Duodenal mucosa (tissue), 2 donors: Measurements from ENCODE around the gene AQP9.

Experiments used
- H3K27ac ChIP-seq: one replicate; pipeline ENCODE4 v1.7.0; 2013; ENCODE audit warnings: low read depth, low read length
- H3K27me3 ChIP-seq, 2 donors: one replicate each; pipeline ENCODE4 v1.7.0; 2013; ENCODE audit warnings: low read length in 2 of 2, control low read depth in 1 of 2; ENCODE audit not compliant: insufficient read depth in 2 of 2, control insufficient read depth in 1 of 2
- H3K36me3 ChIP-seq, 2 donors: one replicate each; pipeline ENCODE4 v1.7.0; 2013; ENCODE audit warnings: low read length in 2 of 2, control low read depth in 1 of 2; ENCODE audit not compliant: insufficient read depth in 2 of 2, control insufficient read depth in 1 of 2
- H3K4me1 ChIP-seq, 2 donors: one replicate each; pipeline ENCODE4 v1.7.0; 2013; ENCODE audit warnings: low read length in 2 of 2, control low read depth in 1 of 2; ENCODE audit not compliant: insufficient read depth in 2 of 2, control insufficient read depth in 1 of 2
- H3K4me3 ChIP-seq, 2 donors: one replicate each; pipeline ENCODE4 v1.7.0; 2013; ENCODE audit warnings: low read length in 2 of 2, low read depth in 1 of 2
- H3K9ac ChIP-seq, 2 donors: one replicate each; pipeline ENCODE4 v1.7.0; 2013; ENCODE audit warnings: low read length in 2 of 2, low read depth in 1 of 2
- H3K9me3 ChIP-seq, 2 donors: one replicate each; pipeline ENCODE4 v1.7.0; 2013; ENCODE audit warnings: low read length in 2 of 2, control low read depth in 1 of 2; ENCODE audit not compliant: control insufficient read depth in 1 of 2

The AQP9 gene

DNA sequence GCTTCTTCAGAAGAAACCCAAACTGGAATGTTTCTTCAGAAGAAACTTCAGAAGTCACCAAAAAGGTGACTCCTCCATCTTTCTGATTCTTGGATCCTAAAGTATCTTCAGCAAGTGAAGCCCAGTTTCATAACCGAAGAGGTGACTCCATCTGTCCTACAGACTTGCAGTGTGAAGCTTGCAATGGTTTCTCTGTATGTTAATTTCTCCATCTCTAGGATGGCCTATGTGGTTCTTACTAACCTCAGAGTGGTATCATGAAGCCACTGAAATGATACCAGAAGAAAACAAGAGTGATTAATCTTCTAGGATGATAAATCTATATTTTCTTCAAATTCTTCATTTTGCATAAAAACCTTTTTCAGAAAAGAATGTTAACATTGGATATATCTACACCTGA lies 495 bp upstream of the AQP9 start:
- H3K27me3 ChIP-seq = peaks cover 2 to 12% of the 10 kb centered on the region in 2 donors
- no peak overlapping the region for H3K4me3 ChIP-seq
- H3K4me1 ChIP-seq = no peaks in the 10 kb centered on the region
- H3K27ac ChIP-seq = no peak overlapping the region
- H3K9ac ChIP-seq = no peak overlapping the region
- H3K36me3 ChIP-seq = no peaks in the 10 kb centered on the region
- H3K9me3 ChIP-seq = no peaks in the 10 kb centered on the region

GRCh38 chr15:58139276-58139988 lies 1.3 kb downstream of the AQP9 start:
- H3K9ac ChIP-seq = no peak overlapping the region
- H3K36me3 ChIP-seq = no peaks in the 10 kb centered on the region
- no peaks in the 10 kb centered on the region for H3K9me3 ChIP-seq
- no peak overlapping the region for H3K27ac ChIP-seq
- H3K27me3 ChIP-seq = peaks cover 2 to 9% of the 10 kb centered on the region in 2 donors
- H3K4me3 ChIP-seq = no peak overlapping the region
- no peaks in the 10 kb centered on the region for H3K4me1 ChIP-seq

DNA sequence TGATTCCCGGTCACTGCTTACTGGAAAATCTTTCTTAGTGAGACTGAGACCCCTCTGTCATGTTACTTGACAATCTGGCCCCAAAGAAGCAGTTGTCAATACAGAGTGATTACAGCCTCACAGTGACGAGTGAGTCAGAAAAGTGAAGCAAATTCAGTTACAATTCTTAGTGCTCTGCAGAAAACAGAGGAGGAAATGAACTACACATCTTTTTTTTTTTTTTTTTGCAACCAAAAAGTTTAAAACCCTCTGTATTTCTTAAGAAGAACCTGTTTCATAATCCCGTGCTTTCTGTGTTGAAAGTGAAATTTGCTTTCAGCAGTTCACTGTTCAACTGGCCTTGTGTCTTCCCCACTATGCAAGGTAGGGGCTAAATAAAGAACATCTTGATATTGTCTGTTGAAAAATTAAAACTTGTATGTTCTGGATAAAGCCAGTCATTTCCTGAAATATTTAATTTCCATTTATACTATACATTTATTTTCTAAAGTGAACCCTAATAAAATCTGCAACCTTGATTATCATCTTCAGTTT lies 1.9 kb downstream of the AQP9 start:
- Histone ChIP-seq H3K4me1 (no peaks in the 10 kb centered on the region), H3K9ac (no peak overlapping the region), H3K4me3 (no peak overlapping the region), H3K9me3 (no peaks in the 10 kb centered on the region), H3K27ac (no peak overlapping the region), H3K27me3 (peaks cover 2 to 3% of the 10 kb centered on the region in 2 donors), H3K36me3 (no peaks in the 10 kb centered on the region)

GRCh38 chr15:58141894-58142293 lies 3.7 kb downstream of the AQP9 start:
- H3K36me3 ChIP-seq = no peaks in the 10 kb centered on the region
- no peak overlapping the region for H3K27ac ChIP-seq
- no peak overlapping the region for H3K4me3 ChIP-seq
- H3K27me3 ChIP-seq = peaks cover 0 to 2% of the 10 kb centered on the region in 2 donors
- no peaks in the 10 kb centered on the region for H3K9me3 ChIP-seq
- H3K4me1 ChIP-seq = no peaks in the 10 kb centered on the region
- no peak overlapping the region for H3K9ac ChIP-seq

DNA sequence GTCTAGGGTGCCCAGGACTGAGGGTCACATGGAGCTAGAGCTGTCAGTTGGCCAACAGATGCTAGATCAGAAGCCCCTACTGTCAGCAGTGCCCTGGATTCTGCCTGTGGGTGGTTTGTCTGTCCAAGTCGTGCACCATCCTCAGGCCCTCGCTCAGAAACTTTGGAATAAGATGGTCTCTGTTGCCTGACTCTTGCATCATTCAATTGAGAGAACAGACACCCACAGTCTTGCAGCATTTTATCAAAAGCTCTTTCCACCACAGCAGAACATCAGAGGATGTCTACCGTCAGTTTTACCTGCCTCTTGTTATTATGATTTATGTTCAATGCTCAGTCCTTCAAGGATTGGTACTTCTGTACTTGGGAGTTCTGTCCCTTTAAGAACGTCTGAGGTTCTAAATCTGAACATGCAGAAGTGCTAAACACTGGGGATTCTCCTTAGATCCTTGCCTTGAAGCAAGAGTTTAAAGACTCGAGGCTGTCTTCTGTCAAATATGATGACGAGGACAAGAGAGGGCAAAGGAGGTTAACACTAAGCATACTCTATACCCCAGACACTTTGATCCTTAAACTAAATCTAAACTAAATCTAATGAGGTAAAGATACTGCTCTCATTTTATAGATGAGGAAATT lies 4.8 kb downstream of the AQP9 start:
- H3K36me3 ChIP-seq = no peaks in the 10 kb centered on the region
- H3K27ac ChIP-seq = no peak overlapping the region
- no peak overlapping the region for H3K9ac ChIP-seq
- H3K4me3 ChIP-seq = no peak overlapping the region
- H3K9me3 ChIP-seq = no peaks in the 10 kb centered on the region
- H3K4me1 ChIP-seq = no peaks in the 10 kb centered on the region
- peaks cover 0 to 2% of the 10 kb centered on the region in 2 donors for H3K27me3 ChIP-seq

DNA sequence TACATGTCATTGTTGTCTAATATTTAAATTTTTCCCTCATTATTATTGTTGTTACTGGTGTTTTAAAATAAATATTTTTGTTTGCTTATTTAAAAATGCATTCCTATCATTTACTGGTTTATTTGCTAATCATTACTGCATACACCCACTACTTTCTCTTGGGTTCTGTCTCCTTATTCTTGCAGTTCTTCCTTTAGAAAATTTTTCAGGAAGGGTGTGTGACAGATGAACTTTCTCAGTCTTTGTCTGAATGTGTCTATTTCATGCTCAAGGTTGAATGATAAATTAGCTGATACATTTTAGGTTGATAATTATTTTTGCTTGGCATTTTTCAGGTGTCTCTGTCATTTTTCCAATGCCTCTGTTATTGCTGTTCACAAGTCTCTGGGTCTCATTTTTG lies 7.4 kb downstream of the AQP9 start:
- Histone ChIP-seq H3K27me3 (no peaks in the 10 kb centered on the region), H3K27ac (no peak overlapping the region), H3K36me3 (no peaks in the 10 kb centered on the region), H3K4me1 (no peaks in the 10 kb centered on the region), H3K9ac (no peak overlapping the region), H3K4me3 (no peak overlapping the region), H3K9me3 (no peaks in the 10 kb centered on the region)

DNA sequence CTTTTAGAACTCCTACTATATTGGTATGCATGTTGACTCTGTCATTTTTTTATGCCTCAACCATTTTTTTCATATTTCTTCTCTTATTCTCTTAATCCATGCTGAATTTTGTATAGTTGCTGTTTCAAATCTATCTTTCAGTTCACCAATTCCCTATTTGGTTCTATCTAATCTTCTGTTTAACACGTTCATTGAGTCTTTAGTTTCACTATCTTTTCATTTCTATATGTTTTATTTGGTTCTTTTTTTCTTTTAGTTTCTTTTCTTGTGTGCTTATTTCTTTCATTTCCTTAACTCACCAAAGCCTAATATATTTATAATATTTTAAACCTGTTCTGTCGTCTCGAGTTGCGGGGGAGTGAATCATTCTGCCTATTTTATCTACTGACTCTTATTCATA lies 8.0 kb downstream of the AQP9 start:
- no peaks in the 10 kb centered on the region for H3K27me3 ChIP-seq
- H3K36me3 ChIP-seq = no peaks in the 10 kb centered on the region
- no peaks in the 10 kb centered on the region for H3K4me1 ChIP-seq
- no peak overlapping the region for H3K27ac ChIP-seq
- no peaks in the 10 kb centered on the region for H3K9me3 ChIP-seq
- H3K9ac ChIP-seq = no peak overlapping the region
- H3K4me3 ChIP-seq = no peak overlapping the region

DNA sequence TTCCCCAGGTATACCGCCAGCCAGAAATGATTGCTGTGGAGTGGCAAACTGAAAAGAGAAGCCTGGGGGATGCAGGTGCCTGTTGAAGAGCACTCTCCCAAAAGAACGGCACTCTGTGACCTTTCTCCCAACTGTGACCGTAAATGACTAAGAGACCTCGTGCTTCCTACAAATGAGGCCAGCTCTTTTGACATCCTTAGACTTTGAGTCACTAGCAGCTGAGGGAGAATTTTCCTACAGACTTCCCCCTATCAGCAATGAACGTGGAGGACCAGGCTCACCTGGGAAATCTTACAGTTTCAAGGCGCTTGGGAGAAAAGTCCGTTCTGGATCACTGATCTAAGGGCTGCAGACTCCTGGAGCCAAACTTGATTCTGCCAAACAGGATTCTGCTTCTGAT lies 8.6 kb downstream of the AQP9 start:
- Histone ChIP-seq H3K27ac (no peak overlapping the region), H3K9me3 (no peaks in the 10 kb centered on the region), H3K4me3 (no peak overlapping the region), H3K4me1 (no peaks in the 10 kb centered on the region), H3K27me3 (no peaks in the 10 kb centered on the region), H3K9ac (no peak overlapping the region), H3K36me3 (no peaks in the 10 kb centered on the region)

- no peaks in the 10 kb centered on the region for H3K4me1 ChIP-seq
- H3K36me3 ChIP-seq = no peaks in the 10 kb centered on the region
- no peak overlapping the region for H3K27ac ChIP-seq
- no peak overlapping the region for H3K9ac ChIP-seq
- H3K9me3 ChIP-seq = no peaks in the 10 kb centered on the region
- no peak overlapping the region for H3K4me3 ChIP-seq
- no peaks in the 10 kb centered on the region for H3K27me3 ChIP-seq
Measured at GRCh38 chr15:58147171-58147611, 9.0 kb downstream of the AQP9 start.

GRCh38 chr15:58148120-58148519 lies 9.9 kb downstream of the AQP9 start:
- Histone ChIP-seq H3K9ac (no peak overlapping the region), H3K36me3 (no peaks in the 10 kb centered on the region), H3K27ac (no peak overlapping the region), H3K4me3 (no peak overlapping the region), H3K27me3 (no peaks in the 10 kb centered on the region), H3K9me3 (no peaks in the 10 kb centered on the region), H3K4me1 (no peaks in the 10 kb centered on the region)
